ENCODE data around the gene NPLOC4.
A peak's percentile ranks its signal among the peaks of the same experiment; 100 is the strongest.
"Not testable (repeated sequence)": the region's sequence is repeated elsewhere in the genome, so short reads cannot be mapped to it uniquely, and the experiment has no call there.

Gene NPLOC4

DNA sequence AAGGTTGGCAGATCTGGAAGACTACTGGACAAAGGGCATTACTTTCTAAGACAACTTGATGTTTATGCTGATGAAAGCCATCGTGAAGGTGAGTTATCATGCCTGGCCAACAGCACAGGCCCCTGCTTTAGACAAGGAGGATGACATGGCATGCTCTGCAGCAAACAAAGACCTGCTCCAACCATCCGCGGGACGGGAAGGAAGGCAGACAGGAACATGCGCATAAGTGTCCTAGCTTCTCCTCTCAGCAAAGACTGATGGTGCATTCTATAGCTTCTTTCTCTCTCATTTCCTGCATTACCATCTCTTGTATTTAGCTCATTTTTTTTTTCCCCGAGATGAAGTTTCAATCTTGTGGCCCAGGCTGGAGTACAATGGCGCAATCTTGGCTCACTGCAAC is 5.4 kb downstream of the NPLOC4 start:
- no peak for DNase-seq (ENCODE audit: low spot score)

DNA sequence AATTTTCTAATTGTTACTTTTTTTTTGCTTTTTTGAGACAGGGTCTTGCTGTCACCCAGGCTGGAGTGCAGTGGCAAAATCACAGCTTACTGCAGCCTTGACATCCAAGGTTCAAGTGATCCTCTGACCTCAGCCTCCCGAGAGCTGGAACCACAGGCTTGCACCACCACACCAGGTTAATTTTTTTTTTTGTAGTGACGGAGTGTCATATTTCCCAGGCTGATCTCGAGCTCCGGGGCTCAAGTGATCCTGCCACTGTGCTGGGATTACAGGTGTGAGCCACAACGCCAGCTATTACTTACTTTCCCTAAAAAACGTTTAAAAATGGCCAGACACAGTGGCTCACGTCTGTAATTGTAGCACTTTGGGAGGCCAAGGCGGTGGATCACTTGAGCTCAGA is 6.6 kb downstream of the NPLOC4 start:
- no peak for DNase-seq (ENCODE audit: low spot score)

DNA sequence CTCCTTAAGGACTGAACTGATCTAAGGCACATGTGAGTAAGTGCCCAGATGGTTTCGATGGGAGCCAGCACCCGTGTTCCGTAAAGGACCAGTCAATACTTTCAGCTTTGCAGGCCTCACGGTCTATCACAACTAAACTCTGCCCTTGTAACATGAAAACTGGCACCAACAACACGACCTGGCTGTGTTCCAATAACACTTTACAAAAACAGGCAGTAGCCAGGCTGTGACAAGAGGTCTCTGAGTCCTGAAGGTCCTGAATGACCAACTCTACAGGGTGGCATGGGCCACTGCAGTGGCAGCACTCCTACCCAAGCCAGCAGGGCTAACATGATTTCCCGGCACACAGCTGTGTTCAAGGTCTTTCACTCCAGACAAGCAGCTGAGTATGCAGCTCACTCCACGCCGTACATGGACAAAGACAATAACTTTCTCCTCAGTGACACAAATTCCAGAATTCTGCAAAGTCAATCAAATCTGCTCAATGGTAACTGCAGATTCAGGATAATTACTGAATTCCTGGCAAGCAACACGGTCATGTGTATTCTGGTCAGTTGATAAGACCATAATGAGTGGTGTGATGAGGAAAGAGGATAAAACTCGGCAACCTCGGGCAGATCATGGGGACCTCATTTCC is 15.3 kb downstream of the NPLOC4 start:
- DNase-seq (ENCODE audit: low spot score), result no peak

DNA sequence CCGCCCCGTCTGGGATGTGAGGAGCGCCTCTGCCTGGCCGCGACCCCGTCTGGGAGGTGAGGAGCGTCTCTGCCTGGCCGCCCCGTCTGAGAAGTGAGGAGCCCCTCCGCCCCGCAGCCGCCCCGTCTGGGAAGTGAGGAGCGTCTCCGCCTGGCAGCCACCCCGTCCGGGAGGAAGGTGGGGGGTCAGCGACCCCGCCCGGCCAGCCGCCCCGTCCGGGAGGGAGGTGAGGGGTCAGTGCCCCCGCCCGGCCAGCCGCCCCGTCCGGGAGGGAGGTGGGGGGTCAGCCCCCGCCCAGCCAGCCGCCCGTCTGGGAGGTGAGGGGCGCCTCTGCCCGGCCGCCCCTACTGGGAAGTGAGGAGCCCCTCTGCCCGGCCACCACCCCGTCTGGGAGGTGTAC is 18.6 kb downstream of the NPLOC4 start:
- not testable (repeated sequence) for DNase-seq (ENCODE audit: low spot score)

DNA sequence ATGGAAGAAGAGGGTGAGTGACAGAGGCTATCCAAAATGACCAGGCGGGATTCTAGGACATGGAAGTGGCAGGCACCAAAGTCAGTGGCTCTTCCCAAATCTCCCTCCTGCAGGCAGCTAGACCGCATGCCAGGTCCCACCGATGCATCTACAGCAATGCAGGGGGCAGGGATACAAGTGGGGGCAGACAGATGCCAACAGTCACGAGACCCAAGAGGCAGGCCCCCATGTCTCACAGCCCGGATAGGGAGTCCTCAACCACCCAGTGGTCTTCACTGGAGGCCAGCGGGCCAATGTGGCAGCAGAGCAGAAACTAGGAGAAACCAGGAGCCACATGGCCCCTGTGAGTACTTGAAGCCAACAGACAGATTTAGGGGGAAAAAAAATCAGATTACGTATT is 20.0 kb downstream of the NPLOC4 start:
- no peak for DNase-seq (ENCODE audit: low spot score)

GRCh38 chr17:81615401-81615930 is 21.4 kb downstream of the NPLOC4 start:
- no peak for DNase-seq (ENCODE audit: low spot score)

DNA sequence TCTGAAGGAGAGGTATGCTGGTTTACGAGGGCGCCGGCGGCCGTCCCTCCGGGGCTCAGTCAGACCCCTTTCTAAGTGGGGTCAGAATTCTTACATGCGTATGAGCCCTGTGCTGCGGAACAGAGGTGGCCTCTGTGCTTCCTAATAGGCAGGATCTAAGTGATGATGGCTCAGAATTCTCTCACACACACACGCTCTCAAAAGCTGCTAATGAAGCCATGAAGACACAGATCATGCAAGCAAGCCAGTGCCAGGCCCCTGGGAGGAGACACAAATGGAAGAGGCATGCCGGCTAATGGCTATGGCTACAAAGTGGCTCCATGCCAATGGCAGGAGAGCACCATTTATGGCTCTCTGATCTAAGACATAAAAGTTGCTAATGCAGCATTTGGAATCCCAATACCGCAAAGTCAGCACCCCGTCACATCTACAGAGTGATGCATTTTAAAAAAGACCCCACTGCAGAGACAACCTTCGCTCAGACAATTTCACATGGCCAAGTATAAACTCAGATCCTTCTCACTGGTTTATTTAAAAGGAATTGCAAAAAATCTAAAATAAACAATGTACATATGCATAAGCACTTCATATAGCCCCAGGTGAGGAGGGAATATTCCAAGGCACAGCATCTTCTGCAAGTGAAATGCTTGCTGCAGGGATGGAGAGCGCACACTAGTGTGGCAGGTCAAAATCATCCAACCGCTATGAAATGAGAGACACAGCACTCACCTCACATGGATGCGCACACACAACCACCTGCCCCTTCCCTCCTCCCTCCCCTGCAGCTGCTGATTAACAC is 24.5 kb downstream of the NPLOC4 start:
- no peak for DNase-seq (ENCODE audit: low spot score)

GRCh38 chr17:81609541-81610311 is 27.2 kb downstream of the NPLOC4 start:
- DNase-seq (ENCODE audit: low spot score), result no peak

- no peak for DNase-seq (ENCODE audit: low spot score)
Observed at GRCh38 chr17:81608605-81609004, 28.3 kb downstream of the NPLOC4 start.

DNA sequence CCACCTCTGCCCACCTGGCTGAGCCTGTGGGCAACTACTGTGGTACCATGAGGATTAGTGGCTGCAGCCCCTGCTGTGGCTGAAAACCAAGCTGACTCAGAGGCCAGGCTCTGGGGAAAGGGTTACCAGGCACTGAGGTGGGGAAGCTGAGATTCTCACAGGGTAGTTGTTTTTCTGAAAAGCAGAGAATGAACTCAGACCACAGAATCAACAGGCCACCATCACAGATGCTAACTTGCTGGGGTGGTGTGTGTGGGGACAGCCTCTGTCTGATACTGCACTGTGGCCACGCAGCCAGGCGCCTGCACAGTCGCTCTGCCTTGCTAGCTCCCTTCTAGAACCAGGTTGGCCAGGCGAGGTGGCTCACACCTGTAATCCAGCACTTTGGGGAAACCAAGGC is 28.8 kb downstream of the NPLOC4 start:
- DNase-seq (ENCODE audit: low spot score), result no peak

DNA sequence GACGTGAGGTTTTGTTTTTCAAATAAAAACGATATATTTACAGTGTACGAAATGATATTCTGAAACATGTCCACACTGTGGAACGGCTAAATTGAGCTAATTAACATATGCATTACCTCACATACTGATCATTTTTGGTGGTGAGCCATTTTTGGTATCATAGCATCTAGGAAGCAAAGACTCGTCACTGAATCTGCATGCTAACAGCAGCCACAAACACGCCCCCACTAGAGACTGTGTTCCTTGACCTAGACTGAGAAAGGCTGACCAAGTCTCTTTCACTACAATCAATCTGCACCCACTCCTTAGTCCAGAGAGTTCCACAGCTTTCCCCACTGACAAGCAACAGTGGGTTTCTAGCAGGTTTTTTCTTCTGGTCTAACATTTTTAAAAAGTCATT is 29.5 kb downstream of the NPLOC4 start:
- DNase-seq (ENCODE audit: low spot score), result no peak

GRCh38 chr17:81603846-81604610 is 32.9 kb downstream of the NPLOC4 start:
- no peak for DNase-seq (ENCODE audit: low spot score)

- peak; percentile 77 for DNase-seq (ENCODE audit: low spot score)
Observed at GRCh38 chr17:81601525-81602120, 35.3 kb downstream of the NPLOC4 start.

DNA sequence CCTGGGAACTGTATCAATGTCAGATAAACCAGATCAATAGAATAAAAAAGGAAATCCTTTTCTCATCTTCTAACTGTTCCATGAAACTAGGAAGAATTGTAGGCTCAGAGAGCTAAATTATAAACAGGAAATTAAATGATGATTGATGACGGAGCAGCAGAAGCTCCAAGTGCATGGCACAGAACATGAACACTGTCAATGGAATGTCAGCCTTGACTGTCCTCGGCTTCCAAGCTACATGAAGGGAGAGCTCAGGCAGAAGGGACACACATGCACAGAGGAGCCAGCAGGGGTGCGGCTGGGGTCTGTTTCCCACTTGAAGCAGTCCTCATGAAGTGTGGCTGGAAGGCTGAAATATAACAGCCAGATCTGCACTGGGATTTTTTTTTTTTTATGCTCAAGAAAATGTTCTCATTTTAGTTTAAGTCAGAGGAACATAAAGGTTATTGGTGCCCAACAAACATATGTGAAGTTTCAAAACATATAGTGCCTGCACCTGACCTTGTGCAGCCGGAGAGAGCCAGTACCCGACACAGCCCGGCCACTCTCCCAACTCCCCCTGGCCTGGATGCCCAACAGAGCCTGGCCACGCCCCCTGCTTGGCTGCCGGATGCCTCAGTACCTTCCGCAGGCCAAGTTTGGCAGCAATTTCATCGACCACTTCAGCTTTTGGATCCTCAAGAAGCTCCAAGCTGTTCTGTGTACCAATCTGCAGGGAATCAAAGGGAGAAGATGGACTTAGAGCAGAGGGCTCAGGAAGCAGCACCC is 37.0 kb downstream of the NPLOC4 start:
- DNase-seq (ENCODE audit: low spot score), result no peak

DNA sequence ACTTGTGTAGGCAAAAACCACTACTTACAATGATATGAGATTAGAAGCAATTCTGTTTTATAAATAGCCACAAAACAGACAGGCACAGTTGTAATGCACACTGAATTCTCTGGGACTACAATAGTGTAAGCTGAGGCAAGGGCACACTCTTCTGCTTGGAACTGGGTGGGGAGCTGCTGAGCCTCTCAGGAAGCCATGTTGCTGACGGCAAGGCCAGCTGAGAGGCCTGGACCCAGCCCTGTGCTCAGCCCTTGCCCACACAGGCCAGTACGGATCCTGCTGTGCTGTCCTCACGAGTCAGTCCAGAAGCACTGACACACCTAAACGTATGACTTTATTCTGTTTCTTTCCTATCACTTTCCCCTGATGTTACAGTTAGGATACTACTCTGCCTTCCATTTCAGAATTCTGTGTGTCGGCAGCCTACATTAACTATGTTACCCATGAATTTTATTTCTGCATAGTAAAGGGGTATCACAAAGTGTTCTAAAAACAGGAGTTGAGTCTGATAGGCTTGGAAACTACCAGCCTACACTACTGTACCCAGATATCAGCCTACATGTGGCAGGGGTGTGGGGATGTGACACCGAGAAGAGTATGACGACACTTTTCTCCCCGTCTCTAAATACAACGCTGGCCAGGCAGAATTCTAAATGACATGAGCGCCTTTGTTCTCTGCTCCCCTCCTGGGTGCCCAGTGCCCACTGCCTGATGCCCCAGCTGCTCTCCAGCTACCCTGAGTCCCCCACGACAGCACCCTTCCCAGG is 43.6 kb downstream of the NPLOC4 start:
- no peak for DNase-seq (ENCODE audit: low spot score)

DNA sequence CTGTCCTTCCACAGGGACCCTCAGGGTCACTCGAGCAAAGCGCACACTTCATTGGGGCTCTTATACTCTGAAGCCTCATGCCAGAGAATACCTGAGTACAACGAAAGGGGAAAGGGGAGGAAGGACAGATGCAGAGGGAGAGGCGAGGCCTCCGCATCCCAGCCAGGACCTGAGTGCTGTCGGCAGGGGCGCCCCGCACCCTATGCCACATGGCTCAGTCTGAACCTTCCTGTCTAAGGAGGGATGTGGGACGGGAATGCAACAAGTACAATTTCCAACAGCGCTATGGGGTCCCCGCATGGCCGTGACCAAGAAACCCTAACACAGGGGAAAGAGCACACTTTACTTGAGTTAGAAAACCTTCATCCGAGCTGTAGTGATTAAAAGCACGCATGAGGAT is 44.9 kb downstream of the NPLOC4 start:
- no peak for DNase-seq (ENCODE audit: low spot score)

GRCh38 chr17:81590121-81590520 is 46.8 kb downstream of the NPLOC4 start:
- no peak for DNase-seq (ENCODE audit: low spot score)

GRCh38 chr17:81589612-81590011 is 47.3 kb downstream of the NPLOC4 start:
- no peak for DNase-seq (ENCODE audit: low spot score)

GRCh38 chr17:81586096-81586495 is 50.8 kb downstream of the NPLOC4 start:
- DNase-seq (ENCODE audit: low spot score), result no peak

- DNase-seq (ENCODE audit: low spot score), result not testable (repeated sequence)
Observed at GRCh38 chr17:81584771-81585170, 52.1 kb downstream of the NPLOC4 start.

All from germinal center (tissue), 1 donor.